HEK293 (cell line): ENCODE data around the gene TCEA2.
A peak's percentile ranks its signal among the peaks of the same experiment; 100 is the strongest.

Experiments used
- CTCF ChIA-PET: fragments of 350-600 bp; formaldehyde crosslinking; extraction: SDS; loops from one replicate; lab custom pipeline; 2021; ENCODE audit warnings: antibody characterized with exemption; lab: Yijun Ruan, JAX
- POLR2A ChIA-PET: fragments of 300-600 bp; formaldehyde crosslinking; extraction: SDS; loops from one replicate; lab custom pipeline; 2020; ENCODE audit warnings: antibody characterized with exemption, inconsistent platforms; lab: Yijun Ruan, JAX
- H3K27ac ChIP-seq: fragments of 200-500 bp; sonication (Bioruptor generic); 2 replicates; pipeline ENCODE4 v1.5.1; 2014; ENCODE audit warnings: low read depth, low read length, control low read depth, inconsistent platforms; ENCODE audit errors: extremely low read depth
- H3K36me3 ChIP-seq, 2 experiments: fragments of 200-500 bp in 1 of 2; sonication (Bioruptor generic) in 1 of 2; 1 replicate in 1 of 2; 2 replicates in 1 of 2; pipeline ENCODE4 v1.5.1; 2014 to 2017; ENCODE audit warnings: inconsistent platforms in 2 of 2, low read length in 2 of 2; ENCODE audit not compliant: control insufficient read depth in 2 of 2, insufficient read depth in 1 of 2
- H3K4me1 ChIP-seq: fragments of 200-500 bp; sonication (Bioruptor generic); 2 replicates; pipeline ENCODE4 v1.5.1; 2014; ENCODE audit warnings: mild to moderate bottlenecking, low read length, inconsistent platforms; ENCODE audit not compliant: control insufficient read depth, insufficient read depth
- H3K4me3 ChIP-seq: 2 replicates; pipeline ENCODE4 v1.5.1; 2011; ENCODE audit warnings: low read depth, mild to moderate bottlenecking, control low read depth, low read length, moderate library complexity
- H3K9me3 ChIP-seq: fragments of 200-500 bp; sonication (Bioruptor generic); 2 replicates; pipeline ENCODE4 v1.5.1; 2014; ENCODE audit warnings: low read depth, low read length, inconsistent platforms; ENCODE audit not compliant: control insufficient read depth, insufficient read depth
- KLF1 ChIP-seq: fragments of 450-650 bp; formaldehyde crosslinking; IDR thresholded peaks from 2 replicates; pipeline ENCODE4 v1.5.1; 2016; ENCODE audit warnings: missing biosample characterization, missing genetic modification characterization
- KLF8 ChIP-seq: fragments of 450-650 bp; formaldehyde crosslinking; IDR thresholded peaks from 2 replicates; pipeline ENCODE4 v1.5.1; 2016; ENCODE audit warnings: missing biosample characterization, missing genetic modification characterization
- PRDM10 ChIP-seq: fragments of 450-650 bp; formaldehyde crosslinking; IDR thresholded peaks from 2 replicates; pipeline ENCODE4 v1.5.1; 2016; ENCODE audit warnings: missing biosample characterization, missing genetic modification characterization
- ZBTB1 ChIP-seq: fragments of 450-650 bp; formaldehyde crosslinking; IDR thresholded peaks from 2 replicates; pipeline ENCODE4 v1.5.1; 2016; ENCODE audit warnings: missing biosample characterization, missing genetic modification characterization
- ZIC2 ChIP-seq: fragments of 450-650 bp; formaldehyde crosslinking; IDR thresholded peaks from 2 replicates; pipeline ENCODE4 v1.5.1; 2016; ENCODE audit warnings: missing biosample characterization, missing genetic modification characterization
- ZNF114 ChIP-seq: fragments of 450-650 bp; formaldehyde crosslinking; IDR thresholded peaks from 2 replicates; pipeline ENCODE4 v1.5.0; 2017; ENCODE audit warnings: missing biosample characterization, missing genetic modification characterization
- ZNF132 ChIP-seq: fragments of 450-650 bp; formaldehyde crosslinking; IDR thresholded peaks from 2 replicates; pipeline ENCODE4 v1.5.1; 2017; ENCODE audit warnings: missing biosample characterization, missing genetic modification characterization, borderline replicate concordance
- ZNF146 ChIP-seq: fragments of 450-650 bp; formaldehyde crosslinking; IDR thresholded peaks from 2 replicates; pipeline ENCODE4 v1.5.1; 2016; ENCODE audit warnings: missing biosample characterization, missing genetic modification characterization
- ZNF169 ChIP-seq: fragments of 450-650 bp; formaldehyde crosslinking; IDR thresholded peaks from 2 replicates; pipeline ENCODE4 v1.5.1; 2016; ENCODE audit warnings: missing biosample characterization, missing genetic modification characterization
- ZNF175 ChIP-seq: fragments of 450-650 bp; formaldehyde crosslinking; IDR thresholded peaks from 2 replicates; pipeline ENCODE4 v1.5.1; 2016; ENCODE audit warnings: missing biosample characterization, missing genetic modification characterization
- ZNF302 ChIP-seq: fragments of 450-650 bp; formaldehyde crosslinking; IDR thresholded peaks from 2 replicates; pipeline ENCODE4 v1.5.1; 2016; ENCODE audit warnings: missing biosample characterization, missing genetic modification characterization, low read depth
- ZNF341 ChIP-seq: fragments of 450-650 bp; formaldehyde crosslinking; IDR thresholded peaks from 2 replicates; pipeline ENCODE4; 2016; ENCODE audit warnings: low read depth, missing biosample characterization, missing genetic modification characterization
- ZNF48 ChIP-seq: fragments of 450-650 bp; formaldehyde crosslinking; IDR thresholded peaks from 2 replicates; pipeline ENCODE4 v1.5.1; 2016; ENCODE audit warnings: missing biosample characterization, missing genetic modification characterization
- ZNF610 ChIP-seq: fragments of 450-650 bp; formaldehyde crosslinking; IDR thresholded peaks from 2 replicates; pipeline ENCODE4 v1.5.1; 2016; ENCODE audit warnings: missing biosample characterization, missing genetic modification characterization, borderline replicate concordance
- ZNF621 ChIP-seq: fragments of 450-650 bp; formaldehyde crosslinking; IDR thresholded peaks from 2 replicates; pipeline ENCODE4 v1.5.1; 2017; ENCODE audit warnings: missing biosample characterization, missing genetic modification characterization
- ZNF776 ChIP-seq: fragments of 450-650 bp; formaldehyde crosslinking; IDR thresholded peaks from 2 replicates; pipeline ENCODE4 v1.5.0; 2017; ENCODE audit warnings: missing biosample characterization, missing genetic modification characterization, borderline replicate concordance
- ZNF777 ChIP-seq: fragments of 450-650 bp; formaldehyde crosslinking; IDR thresholded peaks from 2 replicates; pipeline ENCODE4 v1.5.1; 2017; ENCODE audit warnings: missing biosample characterization, missing genetic modification characterization, borderline replicate concordance
- ZNF843 ChIP-seq: fragments of 450-650 bp; formaldehyde crosslinking; IDR thresholded peaks from 2 replicates; pipeline ENCODE4 v1.5.1; 2016; ENCODE audit warnings: missing biosample characterization, missing genetic modification characterization
- ZSCAN18 ChIP-seq: fragments of 450-650 bp; formaldehyde crosslinking; IDR thresholded peaks from 2 replicates; pipeline ENCODE4 v1.5.1; 2016; ENCODE audit warnings: missing biosample characterization, missing genetic modification characterization
- TF ChIP-seq, protein P1 (sequence below): fragments of 450-650 bp; formaldehyde crosslinking; IDR thresholded peaks from 2 replicates; pipeline ENCODE4; 2016; ENCODE audit warnings: missing biosample characterization, missing genetic modification characterization
- TF ChIP-seq, protein P2 (sequence below): fragments of 450-650 bp; formaldehyde crosslinking; IDR thresholded peaks from 2 replicates; pipeline ENCODE4 v1.5.1; 2017; ENCODE audit warnings: missing biosample characterization, missing genetic modification characterization
- TF ChIP-seq, protein P3 (sequence below): fragments of 450-650 bp; formaldehyde crosslinking; IDR thresholded peaks from 2 replicates; pipeline ENCODE4 v1.5.1; 2017; ENCODE audit warnings: missing biosample characterization, missing genetic modification characterization
- TF ChIP-seq, protein P4 (sequence below): fragments of 450-650 bp; IDR thresholded peaks from 2 replicates; pipeline ENCODE4 v1.5.1; 2018; ENCODE audit warnings: missing biosample characterization, missing genetic modification characterization
- TF ChIP-seq, protein P5 (sequence below): fragments of 450-650 bp; formaldehyde crosslinking; IDR thresholded peaks from 2 replicates; pipeline ENCODE4 v1.5.1; 2017; ENCODE audit warnings: missing biosample characterization, missing genetic modification characterization

The TCEA2 gene

DNA sequence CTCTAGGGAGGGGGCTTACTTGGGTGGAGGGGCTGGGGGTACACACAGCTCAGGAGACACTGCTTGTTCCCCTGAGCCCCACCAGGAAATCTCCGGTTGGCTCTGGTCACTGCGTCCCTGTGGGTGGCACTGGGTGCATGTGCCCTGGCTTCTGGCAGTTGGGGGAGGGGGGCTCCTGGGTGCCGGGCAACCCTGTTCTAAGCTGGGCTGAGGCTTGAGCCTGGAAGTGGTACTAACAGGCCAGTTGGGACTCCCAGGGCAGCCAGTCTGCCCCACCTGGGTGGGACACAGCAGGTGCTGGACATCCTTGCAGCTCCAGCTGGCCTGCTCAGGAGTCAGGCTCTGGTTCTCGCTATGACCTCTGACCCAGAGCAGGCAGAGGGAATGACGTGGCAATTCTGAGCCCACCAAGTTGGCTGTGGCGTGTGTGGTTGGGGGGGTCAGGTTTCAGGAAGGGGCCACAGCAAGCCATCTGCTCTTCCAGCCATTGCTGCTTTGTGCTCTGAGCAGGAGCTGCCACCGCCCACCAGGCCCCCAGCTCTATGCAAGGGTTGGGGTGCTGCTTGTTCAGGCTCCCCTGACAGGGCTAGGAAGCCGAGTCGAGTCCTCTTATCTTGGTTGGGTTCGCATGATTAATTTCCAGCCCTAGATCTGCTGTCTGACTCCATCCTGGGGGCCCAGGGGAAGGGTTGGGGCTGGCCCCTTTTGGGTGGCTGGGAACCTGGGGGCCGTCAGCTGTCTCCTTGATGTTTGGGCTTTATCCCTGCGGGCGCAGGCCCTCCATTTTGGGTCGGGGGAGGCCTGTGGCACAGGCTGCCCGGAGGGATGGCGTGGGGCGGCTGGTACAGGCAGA is 26.4 kb upstream of the TCEA2 start:
- POLR2A ChIA-PET: no interaction called here

GRCh38 chr20:64037199-64037497 is 25.9 kb upstream of the TCEA2 start:
- Histone ChIP-seq H3K36me3 (peaks cover 0 to 30% of the 10 kb centered on the region in 2 experiments; a peak in 2 of 3 replicates), H3K27ac (no peak overlapping the region), H3K4me1 (peaks cover 7% of the 10 kb centered on the region; the same call in 1 of the 2 replicates), H3K4me3 (no peak overlapping the region), H3K9me3 (no peaks in the 10 kb centered on the region)
- ChIA-PET CTCF (interaction anchor here (0.7 to 2.1 kb wide), 4 partner anchors 18 to 187 kb away, joined by 3 to 6 read pairs (median 4); partner anchors contain the start of gene PRPF6), POLR2A (no interaction called here)
- TF ChIP-seq, protein P1, sequence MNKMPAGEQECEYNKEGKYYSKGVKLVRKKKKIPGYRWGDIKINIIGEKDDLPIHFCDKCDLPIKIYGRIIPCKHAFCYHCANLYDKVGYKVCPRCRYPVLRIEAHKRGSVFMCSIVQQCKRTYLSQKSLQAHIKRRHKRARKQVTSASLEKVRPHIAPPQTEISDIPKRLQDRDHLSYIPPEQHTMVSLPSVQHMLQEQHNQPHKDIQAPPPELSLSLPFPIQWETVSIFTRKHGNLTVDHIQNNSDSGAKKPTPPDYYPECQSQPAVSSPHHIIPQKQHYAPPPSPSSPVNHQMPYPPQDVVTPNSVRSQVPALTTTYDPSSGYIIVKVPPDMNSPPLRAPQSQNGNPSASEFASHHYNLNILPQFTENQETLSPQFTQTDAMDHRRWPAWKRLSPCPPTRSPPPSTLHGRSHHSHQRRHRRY (tag by site-specific recombination): no peak
- no peak for TF ChIP-seq ZBTB1 (tag by site-specific recombination)
- no peak for TF ChIP-seq ZNF132 (tag by site-specific recombination)
- TF ChIP-seq, protein P2, sequence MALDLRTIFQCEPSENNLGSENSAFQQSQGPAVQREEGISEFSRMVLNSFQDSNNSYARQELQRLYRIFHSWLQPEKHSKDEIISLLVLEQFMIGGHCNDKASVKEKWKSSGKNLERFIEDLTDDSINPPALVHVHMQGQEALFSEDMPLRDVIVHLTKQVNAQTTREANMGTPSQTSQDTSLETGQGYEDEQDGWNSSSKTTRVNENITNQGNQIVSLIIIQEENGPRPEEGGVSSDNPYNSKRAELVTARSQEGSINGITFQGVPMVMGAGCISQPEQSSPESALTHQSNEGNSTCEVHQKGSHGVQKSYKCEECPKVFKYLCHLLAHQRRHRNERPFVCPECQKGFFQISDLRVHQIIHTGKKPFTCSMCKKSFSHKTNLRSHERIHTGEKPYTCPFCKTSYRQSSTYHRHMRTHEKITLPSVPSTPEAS (tag by site-specific recombination): no peak
- TF ChIP-seq, protein P3, sequence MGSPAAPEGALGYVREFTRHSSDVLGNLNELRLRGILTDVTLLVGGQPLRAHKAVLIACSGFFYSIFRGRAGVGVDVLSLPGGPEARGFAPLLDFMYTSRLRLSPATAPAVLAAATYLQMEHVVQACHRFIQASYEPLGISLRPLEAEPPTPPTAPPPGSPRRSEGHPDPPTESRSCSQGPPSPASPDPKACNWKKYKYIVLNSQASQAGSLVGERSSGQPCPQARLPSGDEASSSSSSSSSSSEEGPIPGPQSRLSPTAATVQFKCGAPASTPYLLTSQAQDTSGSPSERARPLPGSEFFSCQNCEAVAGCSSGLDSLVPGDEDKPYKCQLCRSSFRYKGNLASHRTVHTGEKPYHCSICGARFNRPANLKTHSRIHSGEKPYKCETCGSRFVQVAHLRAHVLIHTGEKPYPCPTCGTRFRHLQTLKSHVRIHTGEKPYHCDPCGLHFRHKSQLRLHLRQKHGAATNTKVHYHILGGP (tag by site-specific recombination): no peak
- no peak for TF ChIP-seq ZNF777
- no peak for TF ChIP-seq KLF1 (tag by site-specific recombination)
- no peak for TF ChIP-seq ZNF169 (tag by site-specific recombination)
- TF ChIP-seq, protein P4, sequence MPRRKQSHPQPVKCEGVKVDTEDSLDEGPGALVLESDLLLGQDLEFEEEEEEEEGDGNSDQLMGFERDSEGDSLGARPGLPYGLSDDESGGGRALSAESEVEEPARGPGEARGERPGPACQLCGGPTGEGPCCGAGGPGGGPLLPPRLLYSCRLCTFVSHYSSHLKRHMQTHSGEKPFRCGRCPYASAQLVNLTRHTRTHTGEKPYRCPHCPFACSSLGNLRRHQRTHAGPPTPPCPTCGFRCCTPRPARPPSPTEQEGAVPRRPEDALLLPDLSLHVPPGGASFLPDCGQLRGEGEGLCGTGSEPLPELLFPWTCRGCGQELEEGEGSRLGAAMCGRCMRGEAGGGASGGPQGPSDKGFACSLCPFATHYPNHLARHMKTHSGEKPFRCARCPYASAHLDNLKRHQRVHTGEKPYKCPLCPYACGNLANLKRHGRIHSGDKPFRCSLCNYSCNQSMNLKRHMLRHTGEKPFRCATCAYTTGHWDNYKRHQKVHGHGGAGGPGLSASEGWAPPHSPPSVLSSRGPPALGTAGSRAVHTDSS (tag by site-specific recombination): no peak
- no peak for TF ChIP-seq ZNF776 (tag by site-specific recombination)
- no peak for TF ChIP-seq ZNF146 (tag by site-specific recombination)
- no peak for TF ChIP-seq PRDM10 (tag by site-specific recombination)

More for the DNA sequence above, 26.4 kb upstream of the TCEA2 start:
- TF ChIP-seq, protein P5, sequence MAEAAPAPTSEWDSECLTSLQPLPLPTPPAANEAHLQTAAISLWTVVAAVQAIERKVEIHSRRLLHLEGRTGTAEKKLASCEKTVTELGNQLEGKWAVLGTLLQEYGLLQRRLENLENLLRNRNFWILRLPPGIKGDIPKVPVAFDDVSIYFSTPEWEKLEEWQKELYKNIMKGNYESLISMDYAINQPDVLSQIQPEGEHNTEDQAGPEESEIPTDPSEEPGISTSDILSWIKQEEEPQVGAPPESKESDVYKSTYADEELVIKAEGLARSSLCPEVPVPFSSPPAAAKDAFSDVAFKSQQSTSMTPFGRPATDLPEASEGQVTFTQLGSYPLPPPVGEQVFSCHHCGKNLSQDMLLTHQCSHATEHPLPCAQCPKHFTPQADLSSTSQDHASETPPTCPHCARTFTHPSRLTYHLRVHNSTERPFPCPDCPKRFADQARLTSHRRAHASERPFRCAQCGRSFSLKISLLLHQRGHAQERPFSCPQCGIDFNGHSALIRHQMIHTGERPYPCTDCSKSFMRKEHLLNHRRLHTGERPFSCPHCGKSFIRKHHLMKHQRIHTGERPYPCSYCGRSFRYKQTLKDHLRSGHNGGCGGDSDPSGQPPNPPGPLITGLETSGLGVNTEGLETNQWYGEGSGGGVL (tag by site-specific recombination): no peak
- TF ChIP-seq ZNF48 (tag by site-specific recombination) (no peak), ZNF341 (tag by site-specific recombination) (peak; percentile 13; the same call in 1 of the 2 replicates), ZNF610 (tag by site-specific recombination) (no peak), ZNF843 (no peak), ZNF302 (tag by site-specific recombination) (no peak), ZIC2 (tag by site-specific recombination) (0 out of 2 replicates have a peak, but pooled peaks have one; percentile 16), ZNF175 (no peak), KLF8 (tag by site-specific recombination) (no peak), ZNF114 (tag by site-specific recombination) (no peak), ZNF621 (tag by site-specific recombination) (no peak), ZSCAN18 (tag by site-specific recombination) (no peak)
- H3K36me3 ChIP-seq: peaks cover 0 to 36% of the 10 kb centered on the region in 2 experiments; a peak in 2 of 3 replicates
- CTCF ChIA-PET: interaction anchor here (0.7 to 2.1 kb wide), 5 partner anchors 16 to 188 kb away, joined by 3 to 6 read pairs (median 4); partner anchors contain the start of gene PRPF6
- no peak overlapping the region for H3K27ac ChIP-seq
- peaks cover 7% of the 10 kb centered on the region; the same call in 1 of the 2 replicates for H3K4me1 ChIP-seq
- H3K4me3 ChIP-seq: no peak overlapping the region
- no peaks in the 10 kb centered on the region for H3K9me3 ChIP-seq
